Fibroblast of the aortic adventitia (primary cell): ENCODE data around the gene TRIM63. TPM values are rescaled to one million over a fixed set of nuclear protein-coding genes. Genes with fewer than 3 reads are reported as not detected.

ENCODE experiments used
- DNase-seq: peaks from one replicate; pipeline ENCODE4 v3.0.0-alpha.2; 2010; ENCODE audit warnings: low read depth
- H3K4me3 ChIP-seq: 2 replicates; pipeline ENCODE4 v1.5.1; 2011; ENCODE audit warnings: low read depth, mild to moderate bottlenecking, control low read depth, low read length, moderate library complexity
- total RNA-seq: library from RNA; depleted of rRNA; stranded (reverse); fragments of >200 nt; gene quantifications from 2 replicates; pipeline ENCODE4 v1.2.3, GENCODE V29; 2012; ENCODE audit warnings: low replicate concordance
- TF ChIP-seq, protein P1 (sequence below): IDR thresholded peaks from 2 replicates; pipeline ENCODE4 v1.5.1; 2011; ENCODE audit warnings: mild to moderate bottlenecking, low read length, control low read depth, inconsistent platforms; ENCODE audit not compliant: insufficient read depth

Gene TRIM63
- total RNA-seq, 1 donor: 0.09 TPM

DNA sequence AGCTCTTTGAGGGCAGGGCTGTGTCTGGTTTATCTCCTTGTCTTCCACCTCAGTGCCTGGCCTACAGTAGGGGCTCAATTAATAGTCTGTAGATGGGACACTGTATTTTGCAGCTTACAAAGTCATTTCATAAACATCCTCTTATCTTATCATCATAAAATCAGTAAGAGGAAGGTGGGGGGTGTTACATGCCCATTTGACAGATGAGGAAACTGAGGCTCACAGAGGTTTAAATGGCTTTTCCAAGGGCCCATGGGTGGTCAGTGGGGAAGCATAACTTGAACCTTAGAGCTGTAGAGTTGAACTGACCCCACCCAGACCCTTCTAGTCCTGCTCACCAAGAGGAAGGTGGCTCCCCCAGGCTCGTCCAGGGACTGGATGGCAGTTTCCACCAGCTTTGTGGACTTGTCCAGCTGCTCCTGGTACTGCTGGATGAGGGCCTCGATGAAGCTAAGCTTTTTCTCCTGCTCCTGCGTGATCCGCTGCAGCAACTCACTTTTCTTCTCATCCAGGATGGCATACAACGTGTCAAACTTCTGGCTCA lies 9.3 kb downstream of the TRIM63 start:
- TF ChIP-seq, protein P1, sequence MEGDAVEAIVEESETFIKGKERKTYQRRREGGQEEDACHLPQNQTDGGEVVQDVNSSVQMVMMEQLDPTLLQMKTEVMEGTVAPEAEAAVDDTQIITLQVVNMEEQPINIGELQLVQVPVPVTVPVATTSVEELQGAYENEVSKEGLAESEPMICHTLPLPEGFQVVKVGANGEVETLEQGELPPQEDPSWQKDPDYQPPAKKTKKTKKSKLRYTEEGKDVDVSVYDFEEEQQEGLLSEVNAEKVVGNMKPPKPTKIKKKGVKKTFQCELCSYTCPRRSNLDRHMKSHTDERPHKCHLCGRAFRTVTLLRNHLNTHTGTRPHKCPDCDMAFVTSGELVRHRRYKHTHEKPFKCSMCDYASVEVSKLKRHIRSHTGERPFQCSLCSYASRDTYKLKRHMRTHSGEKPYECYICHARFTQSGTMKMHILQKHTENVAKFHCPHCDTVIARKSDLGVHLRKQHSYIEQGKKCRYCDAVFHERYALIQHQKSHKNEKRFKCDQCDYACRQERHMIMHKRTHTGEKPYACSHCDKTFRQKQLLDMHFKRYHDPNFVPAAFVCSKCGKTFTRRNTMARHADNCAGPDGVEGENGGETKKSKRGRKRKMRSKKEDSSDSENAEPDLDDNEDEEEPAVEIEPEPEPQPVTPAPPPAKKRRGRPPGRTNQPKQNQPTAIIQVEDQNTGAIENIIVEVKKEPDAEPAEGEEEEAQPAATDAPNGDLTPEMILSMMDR: no peak
- DNase-seq: no peak
- no peak overlapping the region for H3K4me3 ChIP-seq

DNA sequence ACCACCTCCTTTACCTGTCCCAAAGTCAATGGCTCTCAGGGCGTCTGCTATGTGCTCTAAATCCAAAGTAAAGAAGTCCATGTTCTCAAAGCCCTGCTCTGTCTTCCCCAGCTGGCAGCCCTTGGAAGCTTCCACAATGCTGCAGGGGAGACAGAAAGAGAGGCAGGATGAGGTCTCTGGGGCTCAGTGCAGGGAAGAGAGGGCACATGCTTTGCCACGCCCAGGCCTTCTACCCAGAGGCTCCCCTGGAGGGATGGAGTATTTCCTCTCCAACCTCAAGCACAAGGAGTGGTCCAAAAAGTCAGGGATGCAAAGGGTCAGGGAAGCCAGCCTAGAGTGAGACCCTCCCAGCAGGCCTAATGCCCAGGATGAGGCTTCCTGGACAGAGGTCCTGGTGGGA lies 10.2 kb downstream of the TRIM63 start:
- TF ChIP-seq, protein P1: no peak

DNA sequence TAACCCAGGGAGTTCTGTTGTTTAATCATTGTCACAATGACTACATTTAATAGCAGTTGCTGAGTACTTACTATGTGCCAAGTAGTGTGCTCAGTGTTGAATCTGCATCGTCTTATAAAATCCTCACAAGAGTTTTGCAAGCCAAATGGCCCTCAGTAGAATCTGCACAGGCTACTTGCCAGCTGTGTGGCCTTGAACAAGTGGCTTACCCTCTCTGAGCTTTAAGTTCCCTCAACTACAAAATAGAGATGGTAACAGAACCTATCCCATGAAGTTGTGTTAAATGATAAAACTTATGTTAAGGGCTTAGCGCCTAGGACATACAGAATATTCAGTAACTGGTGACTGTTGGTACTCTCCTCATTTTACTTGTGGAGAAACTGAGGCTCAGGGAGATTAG lies 12.4 kb downstream of the TRIM63 start:
- no peak overlapping the region for H3K4me3 ChIP-seq

More for the DNA sequence above, 10.2 kb downstream of the TRIM63 start:
- DNase-seq: no peak
- H3K4me3 ChIP-seq: no peak overlapping the region

DNA sequence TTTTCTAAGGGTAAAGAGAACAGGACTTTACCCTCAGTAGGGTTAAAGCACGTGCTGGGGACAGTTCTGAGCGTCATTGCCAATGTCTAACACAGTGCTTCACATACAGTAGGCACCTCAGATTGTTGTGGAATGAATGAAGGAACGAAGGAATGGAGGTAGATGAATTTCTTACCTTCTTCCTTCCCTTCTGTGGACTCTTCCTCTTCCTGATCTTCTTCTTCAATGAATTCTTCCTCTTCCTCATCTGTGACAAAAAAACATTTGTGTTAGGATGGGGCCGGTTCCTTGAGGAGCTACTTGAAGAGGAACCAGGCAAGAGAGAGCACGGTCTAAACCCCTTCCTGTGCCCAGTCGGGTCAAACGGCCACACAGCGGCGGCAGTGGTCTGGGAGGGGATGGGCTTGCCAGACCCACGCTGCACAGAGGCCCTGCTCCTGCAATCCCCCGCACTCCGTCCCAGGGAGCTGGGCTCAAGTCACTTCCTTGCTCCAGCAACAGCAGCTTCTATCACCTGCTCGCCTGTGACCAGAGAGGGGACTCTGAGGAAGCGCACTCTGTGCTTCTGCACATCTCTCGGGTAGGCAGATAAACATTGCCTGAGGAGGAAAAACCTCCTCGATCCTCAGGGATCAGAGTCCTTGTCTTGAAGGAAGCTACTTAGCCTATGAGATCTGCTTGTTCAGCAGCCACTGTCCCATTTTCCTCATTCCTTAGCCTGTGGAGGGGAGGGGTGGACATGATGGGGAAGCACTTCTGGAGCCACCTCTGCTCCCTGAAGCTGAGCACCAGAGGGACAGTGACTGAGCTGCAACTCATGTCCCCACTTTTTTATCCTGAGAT lies 13.5 kb downstream of the TRIM63 start:
- H3K4me3 ChIP-seq: no peak overlapping the region
- DNase-seq: no peak
- TF ChIP-seq, protein P1: no peak

More for the DNA sequence above, 12.4 kb downstream of the TRIM63 start:
- TF ChIP-seq, protein P1: no peak
- no peak for DNase-seq

DNA sequence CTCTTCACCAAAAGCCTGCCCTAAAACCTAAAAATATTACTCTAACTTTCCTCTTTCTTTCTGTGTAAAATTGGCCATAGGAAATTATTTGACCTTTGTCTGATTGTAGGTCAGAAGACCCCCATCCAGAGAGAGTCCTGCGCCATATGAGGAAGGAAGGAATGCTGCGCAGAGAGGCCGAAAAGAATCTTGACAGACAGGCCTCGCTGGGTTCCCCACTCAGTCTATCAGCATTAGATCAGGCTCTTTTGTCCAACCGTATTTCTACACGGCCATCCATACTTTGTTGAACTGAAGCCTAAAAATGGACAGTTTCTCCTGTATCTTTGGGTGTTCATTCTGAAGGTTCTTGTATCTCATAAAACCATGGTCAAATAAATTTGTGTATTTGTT lies 17.2 kb downstream of the TRIM63 start:
- no peak overlapping the region for H3K4me3 ChIP-seq
- TF ChIP-seq, protein P1: no peak
- DNase-seq: no peak

DNA sequence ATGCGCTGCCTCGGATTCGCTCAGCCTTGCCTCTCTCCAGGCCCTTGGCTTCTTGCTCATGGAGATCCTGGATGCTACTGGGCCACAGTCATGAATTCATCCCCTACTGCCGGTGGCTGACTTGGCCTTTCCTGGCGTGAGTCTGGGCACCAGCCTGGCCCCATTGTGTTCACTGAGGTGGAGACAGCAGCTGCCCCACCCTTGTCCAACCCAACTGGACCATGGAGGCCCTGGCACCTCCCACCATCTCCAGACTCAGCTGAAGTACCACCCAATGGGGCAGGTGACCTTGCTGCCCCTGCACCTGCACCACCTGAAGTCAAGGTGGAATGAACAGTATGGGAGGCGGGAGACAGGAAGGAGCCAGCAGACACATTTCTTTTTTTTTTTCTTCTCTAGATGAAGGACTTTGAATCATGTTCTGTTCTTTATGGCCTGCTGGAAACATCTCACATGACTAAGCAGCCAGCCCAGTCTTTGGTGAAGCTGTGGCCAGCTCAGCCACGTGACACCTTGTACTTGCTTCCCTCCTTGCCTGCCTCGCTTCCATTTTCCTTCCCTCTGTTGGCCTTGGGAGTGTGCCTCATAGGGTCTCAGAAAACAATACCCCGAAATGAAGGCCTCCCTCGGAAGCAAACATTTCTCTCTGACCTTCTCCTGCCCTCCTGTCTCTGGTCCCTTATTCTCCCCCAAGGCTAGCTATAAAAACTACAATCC lies 17.7 kb downstream of the TRIM63 start:
- no peak overlapping the region for H3K4me3 ChIP-seq
- DNase-seq: no peak
- TF ChIP-seq, protein P1: no peak
